ENCODE measurements around the gene PDE4D. TPM values are rescaled to one million over a fixed set of nuclear protein-coding genes. Genes with fewer than 3 reads are reported as not detected.

Gene PDE4D
- polyA plus RNA-seq, 1 donor (not counting 4 experiments of a cell fraction or from before 2014, with no cell fraction given) = 3.6 TPM

DNA sequence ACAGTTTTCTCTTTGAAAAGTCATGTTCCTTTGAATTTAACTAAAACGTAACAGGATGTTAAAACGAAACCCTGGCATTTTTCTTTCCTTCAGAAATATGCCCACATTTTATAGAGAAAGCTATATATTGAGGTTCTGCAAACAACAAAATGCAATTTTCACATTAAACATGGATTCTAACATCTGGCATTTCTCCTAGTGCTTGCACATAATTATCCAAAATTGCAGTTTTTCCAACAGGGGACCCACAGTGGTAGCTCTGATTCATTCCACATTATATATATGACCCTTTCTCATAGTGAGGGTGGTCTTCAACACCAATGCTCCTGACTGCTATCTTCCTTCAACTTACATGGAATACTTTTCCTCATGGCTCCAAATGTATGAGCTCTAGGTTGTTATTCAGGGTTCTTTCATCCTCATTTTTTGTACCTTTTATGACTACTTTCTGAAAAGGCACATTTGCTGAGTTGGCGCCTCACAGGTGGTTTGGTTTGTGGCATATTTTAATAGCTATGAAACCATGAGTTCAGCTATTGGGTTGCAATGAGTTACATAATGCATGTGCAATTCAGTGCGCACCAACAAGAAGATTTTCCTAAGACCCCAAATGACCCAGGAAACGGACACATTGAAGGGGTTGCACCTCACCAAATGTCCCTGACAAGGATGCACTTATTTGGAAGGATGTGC lies 758.9 kb downstream of the PDE4D start:
- Histone ChIP-seq H3K4me3 (ENCODE audit: control insufficient read depth in 2 of 3, extremely low read depth in 1 of 3, insufficient read depth in 2 of 3, low read depth in 1 of 3, low read length in 3 of 3) (no peak overlapping the region), H3K9me1 (ENCODE audit: control insufficient read depth, extremely low read depth, insufficient read depth, low read length) (no peaks in the 10 kb centered on the region), H3K9me3 (ENCODE audit: control insufficient read depth, low read depth, low read length) (no peaks in the 10 kb centered on the region), H3K4me2 (ENCODE audit: control insufficient read depth, extremely low read depth, insufficient read depth, low read depth, low read length) (no peak overlapping the region), H3K79me2 (ENCODE audit: control insufficient read depth, insufficient read depth, low read length) (no peaks in the 10 kb centered on the region), H3K9ac (ENCODE audit: control insufficient read depth, extremely low read depth, insufficient read depth, low read length) (no peak overlapping the region), H3K27me3 (ENCODE audit: control insufficient read depth, extremely low read depth, insufficient read depth, low read length) (no peaks in the 10 kb centered on the region), H4K20me1 (ENCODE audit: control insufficient read depth, extremely low read depth, insufficient read depth, low read length) (no peaks in the 10 kb centered on the region), H3K4me1 (ENCODE audit: control insufficient read depth, extremely low read depth, insufficient read depth, low read length) (no peaks in the 10 kb centered on the region), H3K27ac (ENCODE audit: control insufficient read depth, insufficient read depth, low read length) (no peak overlapping the region), H2AFZ (ENCODE audit: control insufficient read depth, low read length) (no peak overlapping the region), H3K36me3 (ENCODE audit: control insufficient read depth in 2 of 2, extremely low read depth in 1 of 2, insufficient read depth in 2 of 2, low read length in 2 of 2) (no peaks in the 10 kb centered on the region)
- TF ChIP-seq CTCF (optimal IDR thresholded peaks at IDR 0.05 in 1 of 3, IDR thresholded peaks at IDR 0.05 in 1 of 3, conservative IDR thresholded peaks at IDR 0.05 in 1 of 3; ENCODE audit: extremely low read depth in 1 of 3, insufficient read depth in 2 of 3, low read length in 3 of 3) = no peak
- TF ChIP-seq EZH2 (IDR thresholded peaks at IDR 0.05; ENCODE audit: low read length) = no peak
- dilution Hi-C loops (cut with MboI; ENCODE audit: extremely low pct_ligation_motif_present, low sequenced_read_pairs) = no loop called here
- DNase-seq (ENCODE audit: low read depth, low spot score) (no peak), FAIRE-seq (no peak)

DNA sequence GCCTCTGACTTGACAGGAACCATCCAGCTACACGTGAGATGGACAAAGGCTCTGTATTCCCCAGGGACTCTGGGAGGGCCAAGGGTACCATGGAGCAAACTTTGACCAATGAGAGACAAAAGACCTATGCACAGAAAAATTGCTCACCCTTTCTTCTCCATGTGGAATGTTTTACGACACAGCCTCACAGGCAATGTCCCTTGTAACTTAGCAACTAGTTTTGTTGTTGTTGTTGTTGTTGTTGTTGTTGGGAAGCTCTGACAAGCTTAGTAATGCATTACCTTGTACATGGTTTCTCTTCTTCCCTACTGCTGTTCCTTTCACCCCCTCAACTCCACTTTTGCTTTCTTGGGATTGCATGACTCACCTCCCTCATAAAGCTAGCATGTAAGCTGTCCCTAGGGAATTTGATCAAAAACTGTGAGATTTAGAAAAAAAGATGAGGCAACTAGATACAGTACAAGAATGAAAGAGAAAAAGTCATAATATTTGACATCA lies 759.7 kb downstream of the PDE4D start:
- no peak for TF ChIP-seq CTCF (optimal IDR thresholded peaks at IDR 0.05 in 1 of 3, IDR thresholded peaks at IDR 0.05 in 1 of 3, conservative IDR thresholded peaks at IDR 0.05 in 1 of 3; ENCODE audit: extremely low read depth in 1 of 3, insufficient read depth in 2 of 3, low read length in 3 of 3)
- TF ChIP-seq EZH2 (IDR thresholded peaks at IDR 0.05; ENCODE audit: low read length) = no peak
- no peak overlapping the region for H2AFZ ChIP-seq (ENCODE audit: control insufficient read depth, low read length)
- no peaks in the 10 kb centered on the region for H4K20me1 ChIP-seq (ENCODE audit: control insufficient read depth, extremely low read depth, insufficient read depth, low read length)
- no peaks in the 10 kb centered on the region for H3K4me1 ChIP-seq (ENCODE audit: control insufficient read depth, extremely low read depth, insufficient read depth, low read length)
- H3K79me2 ChIP-seq (ENCODE audit: control insufficient read depth, insufficient read depth, low read length) = no peaks in the 10 kb centered on the region
- H3K27me3 ChIP-seq (ENCODE audit: control insufficient read depth, extremely low read depth, insufficient read depth, low read length) = no peaks in the 10 kb centered on the region
- dilution Hi-C loops (cut with MboI; ENCODE audit: extremely low pct_ligation_motif_present, low sequenced_read_pairs) = no loop called here
- no peak overlapping the region for H3K4me2 ChIP-seq (ENCODE audit: control insufficient read depth, extremely low read depth, insufficient read depth, low read depth, low read length)
- no peaks in the 10 kb centered on the region for H3K36me3 ChIP-seq (ENCODE audit: control insufficient read depth in 2 of 2, extremely low read depth in 1 of 2, insufficient read depth in 2 of 2, low read length in 2 of 2)
- no peak overlapping the region for H3K9ac ChIP-seq (ENCODE audit: control insufficient read depth, extremely low read depth, insufficient read depth, low read length)
- DNase-seq (ENCODE audit: low read depth, low spot score) = no peak
- FAIRE-seq = no peak
- H3K9me3 ChIP-seq (ENCODE audit: control insufficient read depth, low read depth, low read length) = no peaks in the 10 kb centered on the region
- H3K4me3 ChIP-seq (ENCODE audit: control insufficient read depth in 2 of 3, extremely low read depth in 1 of 3, insufficient read depth in 2 of 3, low read depth in 1 of 3, low read length in 3 of 3) = no peak overlapping the region
- H3K9me1 ChIP-seq (ENCODE audit: control insufficient read depth, extremely low read depth, insufficient read depth, low read length) = no peaks in the 10 kb centered on the region
- no peak overlapping the region for H3K27ac ChIP-seq (ENCODE audit: control insufficient read depth, insufficient read depth, low read length)
